Activated T-helper 1 cell treated with anti-CD3 and anti-CD28 coated beads, Interleukin-12 subunit alpha, Interleukin-12 subunit beta, Interleukin-2, Interleukin-4 antibody, amounts not matched to agents 30 ng/mL and 10 ng/mL and 1 ng/mL, durations not matched to agents 14 hours and 24 hours and 36 hours (primary cell): Measurements from ENCODE around the gene SLC10A1. TPM values are rescaled to one million over a fixed set of nuclear protein-coding genes. Genes with fewer than 3 reads are reported as not detected.

Experiments
- total RNA-seq: library from RNA; stranded (reverse); gene quantifications from 2 replicates; pipeline ENCODE4 v1.2.3, GENCODE V29; 2022

SLC10A1 gene
- total RNA-seq, 1 donor from 2014 or later, result not detected

Other genes starting within 250 kb of the SLC10A1 start
- gene CCDC177, start 222.4 kb downstream of the SLC10A1 start, total RNA-seq, result 0.08 TPM in 1 of 2 replicates, not detected in the other
- gene SUSD6, start 185.6 kb downstream of the SLC10A1 start, total RNA-seq, result 91.3 and 94.3 TPM in 2 replicates
- 304 and 311 TPM in 2 replicates for gene SRSF5, start 30.1 kb downstream of the SLC10A1 start, total RNA-seq
- not detected in 2 replicates for gene SMOC1, start 82.2 kb upstream of the SLC10A1 start, total RNA-seq